ENCODE results near the gene SCNN1G. TPM values are rescaled to one million over a fixed set of nuclear protein-coding genes. Genes with fewer than 3 reads are reported as not detected.

SCNN1G gene
- total RNA-seq, 1 experiment from 2014 or later: 1.3 TPM

DNA sequence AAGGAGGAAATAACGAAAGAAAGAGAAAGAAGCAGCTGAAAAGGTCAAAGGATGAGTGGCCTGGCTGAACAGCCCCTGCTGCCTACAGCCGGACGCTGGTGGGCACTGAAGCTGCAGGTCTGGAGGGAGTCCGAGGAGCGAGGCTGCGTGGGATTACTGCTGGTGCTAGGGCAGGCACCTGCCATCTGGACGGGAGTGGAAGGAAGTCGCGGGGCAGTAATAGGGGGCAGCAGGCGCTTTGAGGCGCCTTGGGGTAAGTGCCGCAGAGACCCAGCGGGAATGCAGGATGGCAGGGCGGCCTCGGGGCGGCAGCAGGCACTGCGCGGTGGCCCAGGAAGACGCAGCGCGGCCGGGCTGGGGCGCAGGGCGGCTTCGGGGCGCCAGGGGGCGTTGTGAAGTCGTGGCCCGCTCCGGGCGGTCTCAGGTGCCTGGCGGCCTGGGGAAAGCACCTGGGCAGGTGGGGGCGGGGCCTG lies 303 bp upstream of the SCNN1G start (continued):
- TF ChIP-seq ATF2 (CRISPR knock-in tag; IDR thresholded peaks at IDR 0.05; ENCODE audit: borderline replicate concordance, low read depth): no peak
- no peak for TF ChIP-seq ZNF121 (CRISPR knock-in tag; IDR thresholded peaks at IDR 0.05)
- TF ChIP-seq, protein P1, sequence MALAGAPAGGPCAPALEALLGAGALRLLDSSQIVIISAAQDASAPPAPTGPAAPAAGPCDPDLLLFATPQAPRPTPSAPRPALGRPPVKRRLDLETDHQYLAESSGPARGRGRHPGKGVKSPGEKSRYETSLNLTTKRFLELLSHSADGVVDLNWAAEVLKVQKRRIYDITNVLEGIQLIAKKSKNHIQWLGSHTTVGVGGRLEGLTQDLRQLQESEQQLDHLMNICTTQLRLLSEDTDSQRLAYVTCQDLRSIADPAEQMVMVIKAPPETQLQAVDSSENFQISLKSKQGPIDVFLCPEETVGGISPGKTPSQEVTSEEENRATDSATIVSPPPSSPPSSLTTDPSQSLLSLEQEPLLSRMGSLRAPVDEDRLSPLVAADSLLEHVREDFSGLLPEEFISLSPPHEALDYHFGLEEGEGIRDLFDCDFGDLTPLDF (CRISPR knock-in tag; IDR thresholded peaks at IDR 0.05): no peak
- TF ChIP-seq, protein P2, sequence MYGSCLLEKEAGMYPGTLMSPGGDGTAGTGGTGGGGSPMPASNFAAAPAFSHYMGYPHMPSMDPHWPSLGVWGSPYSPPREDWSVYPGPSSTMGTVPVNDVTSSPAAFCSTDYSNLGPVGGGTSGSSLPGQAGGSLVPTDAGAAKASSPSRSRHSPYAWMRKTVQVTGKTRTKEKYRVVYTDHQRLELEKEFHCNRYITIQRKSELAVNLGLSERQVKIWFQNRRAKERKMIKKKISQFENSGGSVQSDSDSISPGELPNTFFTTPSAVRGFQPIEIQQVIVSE (CRISPR knock-in tag; IDR thresholded peaks at IDR 0.05; ENCODE audit: borderline replicate concordance): no peak
- no peak for TF ChIP-seq GRHL2 (CRISPR knock-in tag; IDR thresholded peaks at IDR 0.05; ENCODE audit: insufficient replicate concordance, severe bottlenecking)
- TF ChIP-seq, protein P3, sequence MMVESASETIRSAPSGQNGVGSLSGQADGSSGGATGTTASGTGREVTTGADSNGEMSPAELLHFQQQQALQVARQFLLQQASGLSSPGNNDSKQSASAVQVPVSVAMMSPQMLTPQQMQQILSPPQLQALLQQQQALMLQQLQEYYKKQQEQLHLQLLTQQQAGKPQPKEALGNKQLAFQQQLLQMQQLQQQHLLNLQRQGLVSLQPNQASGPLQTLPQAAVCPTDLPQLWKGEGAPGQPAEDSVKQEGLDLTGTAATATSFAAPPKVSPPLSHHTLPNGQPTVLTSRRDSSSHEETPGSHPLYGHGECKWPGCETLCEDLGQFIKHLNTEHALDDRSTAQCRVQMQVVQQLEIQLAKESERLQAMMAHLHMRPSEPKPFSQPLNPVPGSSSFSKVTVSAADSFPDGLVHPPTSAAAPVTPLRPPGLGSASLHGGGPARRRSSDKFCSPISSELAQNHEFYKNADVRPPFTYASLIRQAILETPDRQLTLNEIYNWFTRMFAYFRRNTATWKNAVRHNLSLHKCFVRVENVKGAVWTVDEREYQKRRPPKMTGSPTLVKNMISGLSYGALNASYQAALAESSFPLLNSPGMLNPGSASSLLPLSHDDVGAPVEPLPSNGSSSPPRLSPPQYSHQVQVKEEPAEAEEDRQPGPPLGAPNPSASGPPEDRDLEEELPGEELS (CRISPR knock-in tag; IDR thresholded peaks at IDR 0.05): peak; percentile 43; the same call in 1 of the 2 replicates
- no peak for TF ChIP-seq ZBTB43 (CRISPR knock-in tag; IDR thresholded peaks at IDR 0.05)
- TF ChIP-seq, protein P4, sequence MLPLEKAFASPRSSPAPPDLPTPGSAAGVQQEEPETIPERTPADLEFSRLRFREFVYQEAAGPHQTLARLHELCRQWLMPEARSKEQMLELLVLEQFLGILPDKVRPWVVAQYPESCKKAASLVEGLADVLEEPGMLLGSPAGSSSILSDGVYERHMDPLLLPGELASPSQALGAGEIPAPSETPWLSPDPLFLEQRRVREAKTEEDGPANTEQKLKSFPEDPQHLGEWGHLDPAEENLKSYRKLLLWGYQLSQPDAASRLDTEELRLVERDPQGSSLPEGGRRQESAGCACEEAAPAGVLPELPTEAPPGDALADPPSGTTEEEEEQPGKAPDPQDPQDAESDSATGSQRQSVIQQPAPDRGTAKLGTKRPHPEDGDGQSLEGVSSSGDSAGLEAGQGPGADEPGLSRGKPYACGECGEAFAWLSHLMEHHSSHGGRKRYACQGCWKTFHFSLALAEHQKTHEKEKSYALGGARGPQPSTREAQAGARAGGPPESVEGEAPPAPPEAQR (CRISPR knock-in tag; IDR thresholded peaks at IDR 0.05): no peak
- no peak for TF ChIP-seq RELA (CRISPR knock-in tag; IDR thresholded peaks at IDR 0.05; ENCODE audit: borderline replicate concordance)
- no peak for TF ChIP-seq RORB (CRISPR knock-in tag; IDR thresholded peaks at IDR 0.05)
- TF ChIP-seq, protein P5, sequence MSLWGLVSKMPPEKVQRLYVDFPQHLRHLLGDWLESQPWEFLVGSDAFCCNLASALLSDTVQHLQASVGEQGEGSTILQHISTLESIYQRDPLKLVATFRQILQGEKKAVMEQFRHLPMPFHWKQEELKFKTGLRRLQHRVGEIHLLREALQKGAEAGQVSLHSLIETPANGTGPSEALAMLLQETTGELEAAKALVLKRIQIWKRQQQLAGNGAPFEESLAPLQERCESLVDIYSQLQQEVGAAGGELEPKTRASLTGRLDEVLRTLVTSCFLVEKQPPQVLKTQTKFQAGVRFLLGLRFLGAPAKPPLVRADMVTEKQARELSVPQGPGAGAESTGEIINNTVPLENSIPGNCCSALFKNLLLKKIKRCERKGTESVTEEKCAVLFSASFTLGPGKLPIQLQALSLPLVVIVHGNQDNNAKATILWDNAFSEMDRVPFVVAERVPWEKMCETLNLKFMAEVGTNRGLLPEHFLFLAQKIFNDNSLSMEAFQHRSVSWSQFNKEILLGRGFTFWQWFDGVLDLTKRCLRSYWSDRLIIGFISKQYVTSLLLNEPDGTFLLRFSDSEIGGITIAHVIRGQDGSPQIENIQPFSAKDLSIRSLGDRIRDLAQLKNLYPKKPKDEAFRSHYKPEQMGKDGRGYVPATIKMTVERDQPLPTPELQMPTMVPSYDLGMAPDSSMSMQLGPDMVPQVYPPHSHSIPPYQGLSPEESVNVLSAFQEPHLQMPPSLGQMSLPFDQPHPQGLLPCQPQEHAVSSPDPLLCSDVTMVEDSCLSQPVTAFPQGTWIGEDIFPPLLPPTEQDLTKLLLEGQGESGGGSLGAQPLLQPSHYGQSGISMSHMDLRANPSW (CRISPR knock-in tag; conservative IDR thresholded peaks at IDR 0.05; ENCODE audit: low read depth): no peak
- TF ChIP-seq, protein P6, sequence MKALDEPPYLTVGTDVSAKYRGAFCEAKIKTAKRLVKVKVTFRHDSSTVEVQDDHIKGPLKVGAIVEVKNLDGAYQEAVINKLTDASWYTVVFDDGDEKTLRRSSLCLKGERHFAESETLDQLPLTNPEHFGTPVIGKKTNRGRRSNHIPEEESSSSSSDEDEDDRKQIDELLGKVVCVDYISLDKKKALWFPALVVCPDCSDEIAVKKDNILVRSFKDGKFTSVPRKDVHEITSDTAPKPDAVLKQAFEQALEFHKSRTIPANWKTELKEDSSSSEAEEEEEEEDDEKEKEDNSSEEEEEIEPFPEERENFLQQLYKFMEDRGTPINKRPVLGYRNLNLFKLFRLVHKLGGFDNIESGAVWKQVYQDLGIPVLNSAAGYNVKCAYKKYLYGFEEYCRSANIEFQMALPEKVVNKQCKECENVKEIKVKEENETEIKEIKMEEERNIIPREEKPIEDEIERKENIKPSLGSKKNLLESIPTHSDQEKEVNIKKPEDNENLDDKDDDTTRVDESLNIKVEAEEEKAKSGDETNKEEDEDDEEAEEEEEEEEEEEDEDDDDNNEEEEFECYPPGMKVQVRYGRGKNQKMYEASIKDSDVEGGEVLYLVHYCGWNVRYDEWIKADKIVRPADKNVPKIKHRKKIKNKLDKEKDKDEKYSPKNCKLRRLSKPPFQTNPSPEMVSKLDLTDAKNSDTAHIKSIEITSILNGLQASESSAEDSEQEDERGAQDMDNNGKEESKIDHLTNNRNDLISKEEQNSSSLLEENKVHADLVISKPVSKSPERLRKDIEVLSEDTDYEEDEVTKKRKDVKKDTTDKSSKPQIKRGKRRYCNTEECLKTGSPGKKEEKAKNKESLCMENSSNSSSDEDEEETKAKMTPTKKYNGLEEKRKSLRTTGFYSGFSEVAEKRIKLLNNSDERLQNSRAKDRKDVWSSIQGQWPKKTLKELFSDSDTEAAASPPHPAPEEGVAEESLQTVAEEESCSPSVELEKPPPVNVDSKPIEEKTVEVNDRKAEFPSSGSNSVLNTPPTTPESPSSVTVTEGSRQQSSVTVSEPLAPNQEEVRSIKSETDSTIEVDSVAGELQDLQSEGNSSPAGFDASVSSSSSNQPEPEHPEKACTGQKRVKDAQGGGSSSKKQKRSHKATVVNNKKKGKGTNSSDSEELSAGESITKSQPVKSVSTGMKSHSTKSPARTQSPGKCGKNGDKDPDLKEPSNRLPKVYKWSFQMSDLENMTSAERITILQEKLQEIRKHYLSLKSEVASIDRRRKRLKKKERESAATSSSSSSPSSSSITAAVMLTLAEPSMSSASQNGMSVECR (CRISPR knock-in tag; IDR thresholded peaks at IDR 0.05; ENCODE audit: borderline replicate concordance): no peak
- no peak for TF ChIP-seq NR2C2 (CRISPR knock-in tag; IDR thresholded peaks at IDR 0.05)
- no peak for TF ChIP-seq ATF3 (CRISPR knock-in tag; conservative IDR thresholded peaks at IDR 0.05)
- TF ChIP-seq HMGA2 (CRISPR knock-in tag; IDR thresholded peaks at IDR 0.05): no peak
- no peak for TF ChIP-seq IRF2 (CRISPR knock-in tag; IDR thresholded peaks at IDR 0.05; ENCODE audit: borderline replicate concordance, low read depth)
- TF ChIP-seq, protein P7, sequence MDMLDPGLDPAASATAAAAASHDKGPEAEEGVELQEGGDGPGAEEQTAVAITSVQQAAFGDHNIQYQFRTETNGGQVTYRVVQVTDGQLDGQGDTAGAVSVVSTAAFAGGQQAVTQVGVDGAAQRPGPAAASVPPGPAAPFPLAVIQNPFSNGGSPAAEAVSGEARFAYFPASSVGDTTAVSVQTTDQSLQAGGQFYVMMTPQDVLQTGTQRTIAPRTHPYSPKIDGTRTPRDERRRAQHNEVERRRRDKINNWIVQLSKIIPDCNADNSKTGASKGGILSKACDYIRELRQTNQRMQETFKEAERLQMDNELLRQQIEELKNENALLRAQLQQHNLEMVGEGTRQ (CRISPR knock-in tag; IDR thresholded peaks at IDR 0.05): 0 out of 2 replicates have a peak, but pooled peaks have one; percentile 35
- TF ChIP-seq, protein P8, sequence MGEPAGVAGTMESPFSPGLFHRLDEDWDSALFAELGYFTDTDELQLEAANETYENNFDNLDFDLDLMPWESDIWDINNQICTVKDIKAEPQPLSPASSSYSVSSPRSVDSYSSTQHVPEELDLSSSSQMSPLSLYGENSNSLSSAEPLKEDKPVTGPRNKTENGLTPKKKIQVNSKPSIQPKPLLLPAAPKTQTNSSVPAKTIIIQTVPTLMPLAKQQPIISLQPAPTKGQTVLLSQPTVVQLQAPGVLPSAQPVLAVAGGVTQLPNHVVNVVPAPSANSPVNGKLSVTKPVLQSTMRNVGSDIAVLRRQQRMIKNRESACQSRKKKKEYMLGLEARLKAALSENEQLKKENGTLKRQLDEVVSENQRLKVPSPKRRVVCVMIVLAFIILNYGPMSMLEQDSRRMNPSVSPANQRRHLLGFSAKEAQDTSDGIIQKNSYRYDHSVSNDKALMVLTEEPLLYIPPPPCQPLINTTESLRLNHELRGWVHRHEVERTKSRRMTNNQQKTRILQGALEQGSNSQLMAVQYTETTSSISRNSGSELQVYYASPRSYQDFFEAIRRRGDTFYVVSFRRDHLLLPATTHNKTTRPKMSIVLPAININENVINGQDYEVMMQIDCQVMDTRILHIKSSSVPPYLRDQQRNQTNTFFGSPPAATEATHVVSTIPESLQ (CRISPR knock-in tag; IDR thresholded peaks at IDR 0.05): no peak
- no peak for TF ChIP-seq JAZF1 (CRISPR knock-in tag; IDR thresholded peaks at IDR 0.05)

All from WTC11 (cell line).